Measurements from ENCODE around the gene DYNLT2B.
"Not testable (repeated sequence)": the region's sequence is repeated elsewhere in the genome, so short reads cannot be mapped to it uniquely, and the experiment has no call there.

The DYNLT2B gene

DNA sequence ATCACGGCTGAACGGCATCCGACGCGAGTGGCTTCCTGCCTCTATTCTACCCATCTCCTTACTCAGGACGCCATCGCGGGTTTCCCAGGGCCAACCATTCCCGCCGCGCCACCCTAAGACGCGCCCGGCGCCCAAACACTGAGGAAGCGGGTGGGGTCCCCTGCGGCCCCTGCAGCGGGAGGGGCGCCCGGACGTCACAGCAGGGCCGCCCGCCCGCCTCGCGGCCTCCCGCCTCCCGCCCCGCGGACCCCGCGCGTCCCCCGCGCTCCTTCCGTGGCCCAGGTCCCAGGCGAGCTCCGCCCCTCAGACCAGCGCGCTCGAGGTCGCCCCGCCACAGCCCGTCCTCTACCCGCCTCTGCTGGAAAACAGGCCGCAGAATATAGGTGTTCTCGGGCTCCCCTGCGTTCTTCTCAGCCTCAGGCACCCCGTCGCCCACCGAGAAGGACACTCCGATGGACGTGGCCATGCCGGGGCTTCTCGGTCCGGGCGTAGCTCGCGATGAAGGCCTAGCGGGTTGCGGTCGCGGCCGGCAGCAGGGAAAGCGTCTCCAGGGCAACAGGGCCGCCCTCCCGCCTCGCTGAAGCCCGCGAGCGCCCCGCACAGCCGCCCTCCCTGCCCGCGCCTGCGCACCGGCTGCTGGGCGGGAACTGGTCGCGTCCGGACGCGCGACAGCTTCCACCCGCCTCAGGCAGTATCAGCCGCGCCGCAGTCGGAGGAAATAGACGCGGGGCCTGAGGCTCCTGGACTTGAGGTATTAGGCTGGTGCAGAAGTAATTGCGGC, at the start of gene DYNLT2B:
Gene DYNLT2B (minus strand): TSS at position 554 of the 781 bp plus-strand sequence. CDS start 88 bp downstream, at position 466.
- DNase-seq (ENCODE audit: low read depth in 2 of 2): peak; percentile 71 to 77

DNA sequence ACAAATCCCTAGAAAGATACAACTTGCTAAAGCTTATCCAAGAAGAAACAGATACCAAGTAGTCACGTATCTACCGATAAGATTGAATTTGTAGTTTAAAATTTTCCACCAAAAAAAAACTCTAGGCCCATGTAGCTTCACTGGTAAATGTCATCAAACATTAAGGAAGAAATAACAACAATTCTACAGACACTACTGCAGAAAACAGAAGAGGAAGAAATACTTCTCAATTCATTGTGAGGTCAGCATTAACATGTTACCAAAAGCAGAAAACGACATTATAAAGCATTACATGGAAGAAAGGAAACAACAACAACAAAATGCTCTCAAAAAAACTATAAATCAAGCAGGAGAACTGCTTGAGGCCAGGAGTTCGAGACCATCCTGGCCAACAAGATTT, 47.7 kb upstream of the DYNLT2B start:
- no peak for DNase-seq (ENCODE audit: low read depth in 2 of 2)

GRCh38 chr3:196360586-196360985, 42.5 kb upstream of the DYNLT2B start:
- DNase-seq (ENCODE audit: low read depth in 2 of 2): no peak

GRCh38 chr3:196358540-196358939, 40.5 kb upstream of the DYNLT2B start:
- not testable (repeated sequence) for DNase-seq (ENCODE audit: low read depth in 2 of 2)

- no peak for DNase-seq (ENCODE audit: low read depth in 2 of 2)
Observed at GRCh38 chr3:196357905-196358304, 39.9 kb upstream of the DYNLT2B start.

GRCh38 chr3:196356556-196356955, 38.5 kb upstream of the DYNLT2B start:
- DNase-seq (ENCODE audit: low read depth in 2 of 2): no peak

DNA sequence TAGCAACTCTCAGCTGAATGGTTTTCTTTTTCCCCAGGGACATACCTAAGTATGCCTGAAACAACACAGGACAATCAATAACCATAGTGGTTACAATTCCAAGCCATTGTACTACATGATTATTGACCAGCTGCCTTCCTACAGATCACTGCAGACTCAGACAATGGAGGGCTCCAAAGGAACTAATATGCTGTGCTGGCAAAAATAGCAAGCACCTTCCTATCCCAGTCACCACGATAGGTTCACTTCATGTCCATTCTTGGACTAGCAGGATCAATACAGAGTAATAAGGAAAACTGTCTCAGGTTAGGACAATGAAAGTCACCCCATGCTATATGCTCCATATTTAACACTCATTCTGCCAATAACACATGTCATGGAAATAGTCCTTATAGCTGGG, 37.6 kb upstream of the DYNLT2B start:
- no peak for DNase-seq (ENCODE audit: low read depth in 2 of 2)

- no peak for DNase-seq (ENCODE audit: low read depth in 2 of 2)
Observed at GRCh38 chr3:196354132-196354531, 36.1 kb upstream of the DYNLT2B start.

- DNase-seq (ENCODE audit: low read depth in 2 of 2): no peak
Observed at GRCh38 chr3:196351541-196351940, 33.5 kb upstream of the DYNLT2B start.

DNA sequence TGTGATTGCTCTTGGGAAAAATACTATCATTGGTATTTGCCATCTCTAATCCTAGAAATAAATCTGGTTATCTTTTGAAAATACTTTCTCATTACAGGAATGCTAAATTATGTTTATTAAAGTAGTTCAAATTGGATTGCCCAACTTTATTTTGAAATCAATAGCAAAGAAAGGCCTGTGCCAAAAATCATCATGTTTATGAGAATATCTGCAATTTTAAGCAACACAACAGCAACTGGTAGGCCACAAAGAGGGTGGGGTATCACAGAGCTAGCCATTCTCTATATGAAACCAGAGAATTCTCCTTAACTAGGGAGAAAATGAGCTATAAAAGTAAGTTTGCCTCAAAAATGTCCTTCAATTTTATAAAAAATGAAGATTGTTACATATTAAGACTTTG, 32.0 kb upstream of the DYNLT2B start:
- DNase-seq (ENCODE audit: low read depth in 2 of 2): no peak

DNA sequence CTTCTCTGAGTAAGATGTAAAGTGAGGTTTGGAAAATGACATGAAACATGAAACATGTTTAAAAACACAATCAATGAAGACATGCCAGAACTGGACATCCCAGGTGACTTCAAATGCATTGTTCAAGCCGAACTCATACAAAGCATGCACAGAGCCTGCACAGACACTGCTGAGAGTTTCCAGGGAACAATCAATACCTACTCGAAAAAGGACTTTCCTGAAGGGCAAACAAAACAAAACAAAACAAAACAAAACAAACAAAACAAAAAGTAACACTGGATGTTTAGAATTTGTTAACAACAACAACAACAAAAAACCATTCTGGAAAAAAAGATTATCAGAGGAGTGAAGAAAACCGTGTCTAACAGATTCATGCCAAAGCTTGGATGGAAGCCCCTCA, 30.7 kb upstream of the DYNLT2B start:
- no peak for DNase-seq (ENCODE audit: low read depth in 2 of 2)

GRCh38 chr3:196344663-196345062, 26.6 kb upstream of the DYNLT2B start:
- no peak for DNase-seq (ENCODE audit: low read depth in 2 of 2)

GRCh38 chr3:196343917-196344316, 25.9 kb upstream of the DYNLT2B start:
- not testable (repeated sequence) for DNase-seq (ENCODE audit: low read depth in 2 of 2)

DNA sequence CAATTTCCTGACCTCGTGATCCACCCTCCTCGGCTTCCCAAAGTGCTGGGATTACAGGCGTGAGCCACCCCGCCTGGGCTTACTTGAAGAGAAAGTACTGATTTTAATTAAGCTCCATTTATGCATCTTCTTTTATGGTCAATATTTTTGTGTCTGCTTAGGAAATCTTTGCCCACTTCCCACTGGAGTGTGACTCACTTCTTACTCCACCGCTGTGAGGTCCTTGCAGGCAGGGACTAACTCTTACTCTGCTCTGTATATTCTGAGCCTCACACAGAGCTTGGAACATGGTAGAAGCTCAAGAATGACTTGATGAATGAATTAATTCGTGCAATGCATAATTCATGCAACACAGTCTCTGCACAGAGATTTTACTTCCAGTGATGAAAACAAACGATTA, 23.1 kb upstream of the DYNLT2B start:
- DNase-seq (ENCODE audit: low read depth in 2 of 2): no peak

- no peak for DNase-seq (ENCODE audit: low read depth in 2 of 2)
Observed at GRCh38 chr3:196340466-196340865, 22.4 kb upstream of the DYNLT2B start.

- no peak for DNase-seq (ENCODE audit: low read depth in 2 of 2)
Observed at GRCh38 chr3:196339493-196340254, 21.6 kb upstream of the DYNLT2B start.

- no peak for DNase-seq (ENCODE audit: low read depth in 2 of 2)
Observed at GRCh38 chr3:196339044-196339443, 21.0 kb upstream of the DYNLT2B start.

- no peak for DNase-seq (ENCODE audit: low read depth in 2 of 2)
Observed at GRCh38 chr3:196336319-196337145, 18.5 kb upstream of the DYNLT2B start.

GRCh38 chr3:196335503-196335948, 17.5 kb upstream of the DYNLT2B start:
- no peak for DNase-seq (ENCODE audit: low read depth in 2 of 2)

DNA sequence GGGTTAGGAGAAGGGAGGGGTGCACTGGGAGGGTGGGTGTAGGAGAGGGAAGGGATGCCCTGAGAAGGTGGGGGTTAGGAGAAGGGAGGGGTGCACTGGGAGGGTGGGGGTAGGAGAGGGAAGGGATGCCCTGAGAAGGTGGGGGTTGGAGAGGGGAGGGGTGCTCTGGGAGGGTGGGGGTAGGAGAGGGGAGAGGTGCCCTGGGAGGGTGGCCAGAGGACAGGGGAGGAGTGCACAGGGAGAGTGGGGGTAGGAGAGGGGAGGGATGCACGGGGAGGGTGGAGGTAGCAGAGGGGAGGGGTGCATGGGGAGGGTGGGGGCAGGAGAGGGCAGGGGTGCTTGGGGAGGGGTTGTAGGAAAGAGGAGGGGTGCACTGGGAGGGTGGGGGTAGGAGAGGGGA, 16.9 kb upstream of the DYNLT2B start:
- DNase-seq (ENCODE audit: low read depth in 2 of 2): no peak

GRCh38 chr3:196332168-196332567, 14.1 kb upstream of the DYNLT2B start:
- no peak for DNase-seq (ENCODE audit: low read depth in 2 of 2)

GRCh38 chr3:196327405-196327804, 9.4 kb upstream of the DYNLT2B start:
- no peak for DNase-seq (ENCODE audit: low read depth in 2 of 2)
